HEK293 (cell line): ENCODE measurements around the gene DLG2.

Experiments used
- ZBTB8A ChIP-seq: fragments of 450-650 bp; formaldehyde crosslinking; IDR thresholded peaks from 2 replicates; pipeline ENCODE4 v1.5.1; 2016; ENCODE audit warnings: missing biosample characterization, missing genetic modification characterization
- ZNF157 ChIP-seq: fragments of 450-650 bp; formaldehyde crosslinking; IDR thresholded peaks from 2 replicates; pipeline ENCODE4 v1.5.1; 2016; ENCODE audit warnings: missing biosample characterization, missing genetic modification characterization
- ZNF221 ChIP-seq: fragments of 450-650 bp; formaldehyde crosslinking; IDR thresholded peaks from 2 replicates; pipeline ENCODE4 v1.5.1; 2017; ENCODE audit warnings: missing biosample characterization, missing genetic modification characterization, borderline replicate concordance
- ZNF521 ChIP-seq: fragments of 450-650 bp; formaldehyde crosslinking; IDR thresholded peaks from 2 replicates; pipeline ENCODE4 v1.5.1; 2017; ENCODE audit warnings: missing biosample characterization, mild to moderate bottlenecking, missing genetic modification characterization
- ZNF639 ChIP-seq: fragments of 450-650 bp; formaldehyde crosslinking; IDR thresholded peaks from 2 replicates; pipeline ENCODE4 v1.5.1; 2016; ENCODE audit warnings: missing biosample characterization, missing genetic modification characterization
- ZSCAN30 ChIP-seq: fragments of 450-650 bp; IDR thresholded peaks from 2 replicates; pipeline ENCODE4 v1.5.1; 2018; ENCODE audit warnings: missing biosample characterization, mild to moderate bottlenecking, missing genetic modification characterization, moderate library complexity
- TF ChIP-seq, protein P1 (sequence below): fragments of 450-650 bp; formaldehyde crosslinking; IDR thresholded peaks from 2 replicates; pipeline ENCODE4 v1.5.1; 2016; ENCODE audit warnings: missing biosample characterization, missing genetic modification characterization
- TF ChIP-seq, protein P2 (sequence below): fragments of 450-650 bp; formaldehyde crosslinking; IDR thresholded peaks from 2 replicates; pipeline ENCODE4 v1.5.1; 2016; ENCODE audit warnings: missing biosample characterization, missing genetic modification characterization

DNA sequence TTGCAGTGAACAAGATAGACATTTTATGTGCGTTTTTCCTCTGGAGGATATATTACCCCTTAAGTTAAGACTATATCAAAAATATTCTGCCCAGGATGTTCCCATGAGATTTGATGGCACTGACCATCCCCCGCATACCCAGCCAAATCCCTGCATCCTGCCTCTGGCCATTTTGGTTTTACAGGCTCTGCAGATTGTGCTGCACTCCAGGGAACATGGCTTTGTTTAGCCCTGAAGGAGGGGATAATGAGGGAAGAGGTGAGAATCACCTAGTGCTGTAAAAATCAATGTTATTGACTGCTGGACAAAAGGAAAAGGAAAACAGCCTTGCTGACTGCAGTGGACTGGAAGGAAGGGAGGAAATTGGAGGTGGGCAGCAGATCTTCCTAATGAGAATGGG is 717.4 kb downstream of the DLG2 start:
- TF ChIP-seq ZBTB8A (tag by site-specific recombination) (no peak), ZNF521 (no peak), ZNF639 (tag by site-specific recombination) (no peak), ZNF157 (tag by site-specific recombination) (no peak), ZSCAN30 (tag by site-specific recombination) (no peak), ZNF221 (tag by site-specific recombination) (no peak)
- TF ChIP-seq, protein P1, sequence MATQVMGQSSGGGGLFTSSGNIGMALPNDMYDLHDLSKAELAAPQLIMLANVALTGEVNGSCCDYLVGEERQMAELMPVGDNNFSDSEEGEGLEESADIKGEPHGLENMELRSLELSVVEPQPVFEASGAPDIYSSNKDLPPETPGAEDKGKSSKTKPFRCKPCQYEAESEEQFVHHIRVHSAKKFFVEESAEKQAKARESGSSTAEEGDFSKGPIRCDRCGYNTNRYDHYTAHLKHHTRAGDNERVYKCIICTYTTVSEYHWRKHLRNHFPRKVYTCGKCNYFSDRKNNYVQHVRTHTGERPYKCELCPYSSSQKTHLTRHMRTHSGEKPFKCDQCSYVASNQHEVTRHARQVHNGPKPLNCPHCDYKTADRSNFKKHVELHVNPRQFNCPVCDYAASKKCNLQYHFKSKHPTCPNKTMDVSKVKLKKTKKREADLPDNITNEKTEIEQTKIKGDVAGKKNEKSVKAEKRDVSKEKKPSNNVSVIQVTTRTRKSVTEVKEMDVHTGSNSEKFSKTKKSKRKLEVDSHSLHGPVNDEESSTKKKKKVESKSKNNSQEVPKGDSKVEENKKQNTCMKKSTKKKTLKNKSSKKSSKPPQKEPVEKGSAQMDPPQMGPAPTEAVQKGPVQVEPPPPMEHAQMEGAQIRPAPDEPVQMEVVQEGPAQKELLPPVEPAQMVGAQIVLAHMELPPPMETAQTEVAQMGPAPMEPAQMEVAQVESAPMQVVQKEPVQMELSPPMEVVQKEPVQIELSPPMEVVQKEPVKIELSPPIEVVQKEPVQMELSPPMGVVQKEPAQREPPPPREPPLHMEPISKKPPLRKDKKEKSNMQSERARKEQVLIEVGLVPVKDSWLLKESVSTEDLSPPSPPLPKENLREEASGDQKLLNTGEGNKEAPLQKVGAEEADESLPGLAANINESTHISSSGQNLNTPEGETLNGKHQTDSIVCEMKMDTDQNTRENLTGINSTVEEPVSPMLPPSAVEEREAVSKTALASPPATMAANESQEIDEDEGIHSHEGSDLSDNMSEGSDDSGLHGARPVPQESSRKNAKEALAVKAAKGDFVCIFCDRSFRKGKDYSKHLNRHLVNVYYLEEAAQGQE = no peak
- TF ChIP-seq, protein P2, sequence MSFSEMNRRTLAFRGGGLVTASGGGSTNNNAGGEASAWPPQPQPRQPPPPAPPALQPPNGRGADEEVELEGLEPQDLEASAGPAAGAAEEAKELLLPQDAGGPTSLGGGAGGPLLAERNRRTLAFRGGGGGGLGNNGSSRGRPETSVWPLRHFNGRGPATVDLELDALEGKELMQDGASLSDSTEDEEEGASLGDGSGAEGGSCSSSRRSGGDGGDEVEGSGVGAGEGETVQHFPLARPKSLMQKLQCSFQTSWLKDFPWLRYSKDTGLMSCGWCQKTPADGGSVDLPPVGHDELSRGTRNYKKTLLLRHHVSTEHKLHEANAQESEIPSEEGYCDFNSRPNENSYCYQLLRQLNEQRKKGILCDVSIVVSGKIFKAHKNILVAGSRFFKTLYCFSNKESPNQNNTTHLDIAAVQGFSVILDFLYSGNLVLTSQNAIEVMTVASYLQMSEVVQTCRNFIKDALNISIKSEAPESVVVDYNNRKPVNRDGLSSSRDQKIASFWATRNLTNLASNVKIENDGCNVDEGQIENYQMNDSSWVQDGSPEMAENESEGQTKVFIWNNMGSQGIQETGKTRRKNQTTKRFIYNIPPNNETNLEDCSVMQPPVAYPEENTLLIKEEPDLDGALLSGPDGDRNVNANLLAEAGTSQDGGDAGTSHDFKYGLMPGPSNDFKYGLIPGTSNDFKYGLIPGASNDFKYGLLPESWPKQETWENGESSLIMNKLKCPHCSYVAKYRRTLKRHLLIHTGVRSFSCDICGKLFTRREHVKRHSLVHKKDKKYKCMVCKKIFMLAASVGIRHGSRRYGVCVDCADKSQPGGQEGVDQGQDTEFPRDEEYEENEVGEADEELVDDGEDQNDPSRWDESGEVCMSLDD (tag by site-specific recombination) = no peak
